HL-60 (cell line): Measurements from ENCODE around the gene CACNG6.

Source experiments
- DNase-seq, 2 experiments: peaks; one replicate each; pipeline ENCODE4 v3.0.0-alpha.2; 2010 to 2020; ENCODE audit warnings: low read depth in 1 of 2, low spot score in 1 of 2
- H3K27ac ChIP-seq: fragments of 250-450 bp; sonication (Bioruptor Pico); replicated peaks from 2 replicates; pipeline ENCODE4 v1.5.1; 2020; ENCODE audit warnings: mild to moderate bottlenecking, moderate library complexity
- H3K27me3 ChIP-seq: fragments of 250-450 bp; sonication (Bioruptor Pico); 2 replicates; pipeline ENCODE4 v1.5.1; 2021; ENCODE audit warnings: mild to moderate bottlenecking, moderate library complexity; ENCODE audit not compliant: insufficient read depth, poor library complexity, severe bottlenecking
- H3K4me3 ChIP-seq: replicated peaks from 2 replicates; pipeline ENCODE4 v1.5.1; 2011; ENCODE audit warnings: mild to moderate bottlenecking, control low read depth, low read length; ENCODE audit not compliant: insufficient read depth
- GABPA ChIP-seq: IDR thresholded peaks from 2 replicates; pipeline ENCODE4 v1.6.1; 2012; ENCODE audit warnings: low read depth
- POLR2AphosphoS5 ChIP-seq: IDR thresholded peaks from 2 replicates; pipeline ENCODE4 v1.6.1; 2012; ENCODE audit warnings: low read depth
- REST ChIP-seq: IDR thresholded peaks from 2 replicates; pipeline ENCODE4 v1.6.1; 2012; ENCODE audit warnings: low read depth; ENCODE audit not compliant: insufficient replicate concordance
- SPI1 ChIP-seq: IDR thresholded peaks from 2 replicates; pipeline ENCODE4 v1.6.1; 2012; ENCODE audit warnings: low read depth, mild to moderate bottlenecking, borderline replicate concordance
- TF ChIP-seq, protein P1 (sequence below): IDR thresholded peaks from one replicate; pipeline ENCODE4 v1.5.1; 2011; ENCODE audit warnings: low read length, control low read depth, inconsistent platforms; ENCODE audit not compliant: insufficient read depth

Gene CACNG6

GRCh38 chr19:53965091-53965490 is 26.3 kb upstream of the CACNG6 start:
- no peak overlapping the region for H3K4me3 ChIP-seq
- peaks cover 34% of the 10 kb centered on the region for H3K27me3 ChIP-seq
- DNase-seq = no peak
- TF ChIP-seq SPI1 (no peak), REST (no peak), POLR2AphosphoS5 (no peak), GABPA (no peak)
- TF ChIP-seq, protein P1, sequence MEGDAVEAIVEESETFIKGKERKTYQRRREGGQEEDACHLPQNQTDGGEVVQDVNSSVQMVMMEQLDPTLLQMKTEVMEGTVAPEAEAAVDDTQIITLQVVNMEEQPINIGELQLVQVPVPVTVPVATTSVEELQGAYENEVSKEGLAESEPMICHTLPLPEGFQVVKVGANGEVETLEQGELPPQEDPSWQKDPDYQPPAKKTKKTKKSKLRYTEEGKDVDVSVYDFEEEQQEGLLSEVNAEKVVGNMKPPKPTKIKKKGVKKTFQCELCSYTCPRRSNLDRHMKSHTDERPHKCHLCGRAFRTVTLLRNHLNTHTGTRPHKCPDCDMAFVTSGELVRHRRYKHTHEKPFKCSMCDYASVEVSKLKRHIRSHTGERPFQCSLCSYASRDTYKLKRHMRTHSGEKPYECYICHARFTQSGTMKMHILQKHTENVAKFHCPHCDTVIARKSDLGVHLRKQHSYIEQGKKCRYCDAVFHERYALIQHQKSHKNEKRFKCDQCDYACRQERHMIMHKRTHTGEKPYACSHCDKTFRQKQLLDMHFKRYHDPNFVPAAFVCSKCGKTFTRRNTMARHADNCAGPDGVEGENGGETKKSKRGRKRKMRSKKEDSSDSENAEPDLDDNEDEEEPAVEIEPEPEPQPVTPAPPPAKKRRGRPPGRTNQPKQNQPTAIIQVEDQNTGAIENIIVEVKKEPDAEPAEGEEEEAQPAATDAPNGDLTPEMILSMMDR = no peak
- no peak overlapping the region for H3K27ac ChIP-seq

- H3K4me3 ChIP-seq = no peak overlapping the region
- no peak for DNase-seq
- no peak overlapping the region for H3K27ac ChIP-seq
- TF ChIP-seq POLR2AphosphoS5 (no peak), REST (no peak), SPI1 (no peak), GABPA (no peak)
- TF ChIP-seq, protein P1 = no peak
- peaks cover 24% of the 10 kb centered on the region for H3K27me3 ChIP-seq
Observed at GRCh38 chr19:53966931-53967330, 24.5 kb upstream of the CACNG6 start.

GRCh38 chr19:53969366-53969765 is 22.1 kb upstream of the CACNG6 start:
- H3K4me3 ChIP-seq = no peak overlapping the region
- H3K27me3 ChIP-seq = peaks cover 13% of the 10 kb centered on the region
- no peak for DNase-seq
- no peak for TF ChIP-seq REST
- TF ChIP-seq SPI1 = no peak
- no peak for TF ChIP-seq POLR2AphosphoS5
- TF ChIP-seq GABPA = no peak
- TF ChIP-seq, protein P1 = no peak
- H3K27ac ChIP-seq = no peak overlapping the region
